ENCODE results near the gene TUBB2A. TPM values are rescaled to one million over a fixed set of nuclear protein-coding genes. Genes with fewer than 3 reads are reported as not detected.

The TUBB2A gene
- total and polyA plus RNA-seq, 10 of the 15 experiments (the other 5 are each of a cell fraction or from before 2014, with no cell fraction given): 2.2 to 49.5 (median 31.3) TPM

DNA sequence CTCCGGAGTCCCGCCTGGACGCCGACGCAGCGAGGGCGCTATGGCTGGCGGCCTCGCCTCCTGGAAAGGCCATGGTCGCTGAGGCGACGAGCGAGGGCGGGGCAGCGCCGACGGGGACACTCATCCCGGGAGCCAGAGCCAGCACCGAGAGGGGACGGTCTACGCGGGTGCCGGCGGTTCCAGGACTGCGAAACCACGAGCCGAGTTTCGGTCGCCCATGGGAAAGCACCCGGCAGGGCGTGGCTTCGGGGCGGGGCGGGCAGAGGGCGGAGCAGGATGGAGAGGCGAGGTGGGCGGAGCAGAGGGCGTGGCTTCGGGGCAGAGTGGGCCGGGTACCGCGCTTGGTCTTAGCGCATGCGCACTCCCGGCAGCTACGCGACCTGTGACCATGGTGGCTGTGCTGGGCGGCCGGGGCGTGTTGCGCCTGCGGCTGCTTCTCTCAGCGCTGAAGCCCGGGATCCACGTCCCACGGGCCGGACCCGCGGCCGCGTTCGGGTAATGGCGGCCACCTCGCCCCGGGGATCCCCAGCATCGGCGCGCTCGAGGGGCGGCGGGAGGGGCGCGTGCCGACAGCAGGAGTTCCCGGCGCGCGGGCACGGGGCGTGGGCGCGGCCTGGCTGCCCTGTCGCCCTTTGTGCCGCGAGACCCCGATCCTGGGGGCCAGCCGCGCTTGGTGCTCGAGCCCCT is 38.8 kb downstream of the TUBB2A start, which contains the start of gene BPHL (continued):
- TF ChIP-seq CREM (IDR thresholded peaks at IDR 0.05; ENCODE audit: low read depth) (no peak), ATF2 (IDR thresholded peaks at IDR 0.05; ENCODE audit: low read length) (no peak), YBX1 (IDR thresholded peaks at IDR 0.05) (no peak), SIN3A (IDR thresholded peaks at IDR 0.05; ENCODE audit: low read depth, low read length) (no peak), NR2C1 (IDR thresholded peaks at IDR 0.05) (no peak), PML (IDR thresholded peaks at IDR 0.05; ENCODE audit: low read length) (no peak), ZNF384 (IDR thresholded peaks at IDR 0.05; ENCODE audit: borderline replicate concordance, low read depth, low read length) (no peak), LARP7 (IDR thresholded peaks at IDR 0.05) (peak; percentile 97), SREBF2 (IDR thresholded peaks at IDR 0.05; ENCODE audit: low read length) (no peak), JUND (IDR thresholded peaks at IDR 0.05; ENCODE audit: low read depth, low read length) (no peak), MEF2B (IDR thresholded peaks at IDR 0.05; ENCODE audit: partially characterized antibody, poor library complexity, severe bottlenecking) (no peak), DPF2 (IDR thresholded peaks at IDR 0.05) (peak; percentile 88), E2F4 (IDR thresholded peaks at IDR 0.05; ENCODE audit: low read depth, low read length) (no peak), WRNIP1 (IDR thresholded peaks at IDR 0.05; ENCODE audit: borderline replicate concordance, low read depth, low read length) (no peak), SIX5 (IDR thresholded peaks at IDR 0.05; ENCODE audit: low read depth, low read length, severe bottlenecking) (no peak), ZNF207 (IDR thresholded peaks at IDR 0.05; ENCODE audit: borderline replicate concordance) (0 out of 2 replicates have a peak, but pooled peaks have one; percentile 35), KLF5 (IDR thresholded peaks at IDR 0.05; ENCODE audit: partially characterized antibody) (no peak), EGR1 (IDR thresholded peaks at IDR 0.05; ENCODE audit: borderline replicate concordance in 1 of 2, low read depth in 2 of 2, low read length in 2 of 2) (peak in 1 of 2 experiments; percentile 70; a peak in 1 of 3 replicates), NFIC (IDR thresholded peaks at IDR 0.05; ENCODE audit: low read depth, low read length) (no peak), CHD2 (IDR thresholded peaks at IDR 0.05; ENCODE audit: borderline replicate concordance, low read depth, low read length) (0 out of 2 replicates have a peak, but pooled peaks have one; percentile 43), KAT2A (conservative IDR thresholded peaks at IDR 0.05; ENCODE audit: control insufficient read depth, low read depth, low read length) (no peak)
- TF ChIP-seq, protein P1, sequence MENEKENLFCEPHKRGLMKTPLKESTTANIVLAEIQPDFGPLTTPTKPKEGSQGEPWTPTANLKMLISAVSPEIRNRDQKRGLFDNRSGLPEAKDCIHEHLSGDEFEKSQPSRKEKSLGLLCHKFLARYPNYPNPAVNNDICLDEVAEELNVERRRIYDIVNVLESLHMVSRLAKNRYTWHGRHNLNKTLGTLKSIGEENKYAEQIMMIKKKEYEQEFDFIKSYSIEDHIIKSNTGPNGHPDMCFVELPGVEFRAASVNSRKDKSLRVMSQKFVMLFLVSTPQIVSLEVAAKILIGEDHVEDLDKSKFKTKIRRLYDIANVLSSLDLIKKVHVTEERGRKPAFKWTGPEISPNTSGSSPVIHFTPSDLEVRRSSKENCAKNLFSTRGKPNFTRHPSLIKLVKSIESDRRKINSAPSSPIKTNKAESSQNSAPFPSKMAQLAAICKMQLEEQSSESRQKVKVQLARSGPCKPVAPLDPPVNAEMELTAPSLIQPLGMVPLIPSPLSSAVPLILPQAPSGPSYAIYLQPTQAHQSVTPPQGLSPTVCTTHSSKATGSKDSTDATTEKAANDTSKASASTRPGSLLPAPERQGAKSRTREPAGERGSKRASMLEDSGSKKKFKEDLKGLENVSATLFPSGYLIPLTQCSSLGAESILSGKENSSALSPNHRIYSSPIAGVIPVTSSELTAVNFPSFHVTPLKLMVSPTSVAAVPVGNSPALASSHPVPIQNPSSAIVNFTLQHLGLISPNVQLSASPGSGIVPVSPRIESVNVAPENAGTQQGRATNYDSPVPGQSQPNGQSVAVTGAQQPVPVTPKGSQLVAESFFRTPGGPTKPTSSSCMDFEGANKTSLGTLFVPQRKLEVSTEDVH (IDR thresholded peaks at IDR 0.05; ENCODE audit: low read depth, partially characterized antibody): no peak

Measured in GM12878 (cell line).